ENCODE data around the gene SPIRE1. TPM values are rescaled to one million over a fixed set of nuclear protein-coding genes. Genes with fewer than 3 reads are reported as not detected.
"Not testable (repeated sequence)": the region's sequence is repeated elsewhere in the genome, so short reads cannot be mapped to it uniquely, and the experiment has no call there.

SPIRE1 gene
- total RNA-seq, 1 donor from 2014 or later, result 15.7 TPM

- TF ChIP-seq POLR2A (IDR thresholded peaks at IDR 0.05), result no peak
- no peak for TF ChIP-seq POLR2AphosphoS5 (IDR thresholded peaks at IDR 0.05; ENCODE audit: insufficient read depth in 1 of 2, low read depth in 1 of 2)
- TF ChIP-seq, protein P1, sequence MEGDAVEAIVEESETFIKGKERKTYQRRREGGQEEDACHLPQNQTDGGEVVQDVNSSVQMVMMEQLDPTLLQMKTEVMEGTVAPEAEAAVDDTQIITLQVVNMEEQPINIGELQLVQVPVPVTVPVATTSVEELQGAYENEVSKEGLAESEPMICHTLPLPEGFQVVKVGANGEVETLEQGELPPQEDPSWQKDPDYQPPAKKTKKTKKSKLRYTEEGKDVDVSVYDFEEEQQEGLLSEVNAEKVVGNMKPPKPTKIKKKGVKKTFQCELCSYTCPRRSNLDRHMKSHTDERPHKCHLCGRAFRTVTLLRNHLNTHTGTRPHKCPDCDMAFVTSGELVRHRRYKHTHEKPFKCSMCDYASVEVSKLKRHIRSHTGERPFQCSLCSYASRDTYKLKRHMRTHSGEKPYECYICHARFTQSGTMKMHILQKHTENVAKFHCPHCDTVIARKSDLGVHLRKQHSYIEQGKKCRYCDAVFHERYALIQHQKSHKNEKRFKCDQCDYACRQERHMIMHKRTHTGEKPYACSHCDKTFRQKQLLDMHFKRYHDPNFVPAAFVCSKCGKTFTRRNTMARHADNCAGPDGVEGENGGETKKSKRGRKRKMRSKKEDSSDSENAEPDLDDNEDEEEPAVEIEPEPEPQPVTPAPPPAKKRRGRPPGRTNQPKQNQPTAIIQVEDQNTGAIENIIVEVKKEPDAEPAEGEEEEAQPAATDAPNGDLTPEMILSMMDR (IDR thresholded peaks at IDR 0.05), result no peak
- H3K36me3 ChIP-seq, result peaks cover 0 to 8% of the 10 kb centered on the region in 2 donors
- no peaks in the 10 kb centered on the region for H3K9me3 ChIP-seq
- no peaks in the 10 kb centered on the region for H3K27me3 ChIP-seq
- intact Hi-C loops (cut with DNase I), result no loop called here
- DNase-seq (ENCODE audit: extremely low spot score in 2 of 2), result no peak
- no peaks in the 10 kb centered on the region for H3K4me1 ChIP-seq
- H3K27ac ChIP-seq, result no peak overlapping the region
- H3K4me3 ChIP-seq, result no peak overlapping the region
Observed at GRCh38 chr18:12497296-12497695, 160.6 kb downstream of the SPIRE1 start.

- no peak overlapping the region for H3K27ac ChIP-seq
- no peaks in the 10 kb centered on the region for H3K4me1 ChIP-seq
- no peak overlapping the region for H3K4me3 ChIP-seq
- TF ChIP-seq POLR2AphosphoS5 (IDR thresholded peaks at IDR 0.05; ENCODE audit: insufficient read depth in 1 of 2, low read depth in 1 of 2), result no peak
- TF ChIP-seq POLR2A (IDR thresholded peaks at IDR 0.05), result no peak
- no peak for DNase-seq (ENCODE audit: extremely low spot score in 2 of 2)
- intact Hi-C loops (cut with DNase I), result no loop called here
- H3K36me3 ChIP-seq, result peaks cover 0 to 17% of the 10 kb centered on the region in 2 donors
- H3K27me3 ChIP-seq, result no peaks in the 10 kb centered on the region
- H3K9me3 ChIP-seq, result no peaks in the 10 kb centered on the region
Observed at GRCh38 chr18:12492907-12493306, 165.0 kb downstream of the SPIRE1 start.

GRCh38 chr18:12491611-12492435 is 166.1 kb downstream of the SPIRE1 start:
- Histone ChIP-seq H3K27ac (no peak overlapping the region), H3K4me1 (no peaks in the 10 kb centered on the region), H3K4me3 (no peak overlapping the region), H3K36me3 (peaks cover 0 to 17% of the 10 kb centered on the region in 2 donors), H3K9me3 (no peaks in the 10 kb centered on the region), H3K27me3 (no peaks in the 10 kb centered on the region)
- intact Hi-C loops (cut with DNase I), result no loop called here
- DNase-seq (ENCODE audit: extremely low spot score in 2 of 2), result no peak
- TF ChIP-seq POLR2A (IDR thresholded peaks at IDR 0.05), result no peak
- TF ChIP-seq POLR2AphosphoS5 (IDR thresholded peaks at IDR 0.05; ENCODE audit: insufficient read depth in 1 of 2, low read depth in 1 of 2), result no peak
- TF ChIP-seq, protein P1 (IDR thresholded peaks at IDR 0.05), result no peak

GRCh38 chr18:12485479-12486105 is 172.3 kb downstream of the SPIRE1 start:
- Histone ChIP-seq H3K27me3 (no peaks in the 10 kb centered on the region), H3K9me3 (no peaks in the 10 kb centered on the region), H3K4me3 (no peak overlapping the region), H3K36me3 (no peaks in the 10 kb centered on the region), H3K4me1 (no peaks in the 10 kb centered on the region), H3K27ac (no peak overlapping the region)
- DNase-seq (ENCODE audit: extremely low spot score in 2 of 2), result no peak
- TF ChIP-seq, protein P1 (IDR thresholded peaks at IDR 0.05), result no peak
- no peak for TF ChIP-seq POLR2AphosphoS5 (IDR thresholded peaks at IDR 0.05; ENCODE audit: insufficient read depth in 1 of 2, low read depth in 1 of 2)
- no peak for TF ChIP-seq POLR2A (IDR thresholded peaks at IDR 0.05)
- intact Hi-C loops (cut with DNase I), result no loop called here

DNA sequence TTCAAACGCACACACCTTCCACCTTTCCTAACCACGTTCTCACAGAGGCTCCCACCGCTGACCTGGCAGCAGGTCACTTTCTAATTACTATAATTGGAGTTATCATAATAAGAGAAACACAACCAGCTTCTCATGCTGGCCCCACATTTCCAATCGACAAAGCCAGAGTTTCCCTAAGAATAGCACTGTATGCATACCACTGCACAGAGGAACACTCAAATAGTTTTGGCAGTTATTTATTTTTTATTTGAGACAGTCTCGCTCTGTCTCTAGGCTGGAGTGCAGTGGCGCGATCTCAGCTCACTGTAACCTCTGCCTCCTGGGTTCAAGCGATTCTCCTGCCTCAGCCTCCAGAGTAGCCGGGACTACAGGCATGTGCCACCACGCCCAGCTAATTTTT is 176.0 kb downstream of the SPIRE1 start:
- H3K9me3 ChIP-seq; DNase-seq (ENCODE audit: extremely low spot score in 2 of 2); H3K27me3 ChIP-seq; H3K4me3 ChIP-seq; intact Hi-C loops (cut with DNase I); H3K4me1 ChIP-seq; H3K27ac ChIP-seq: not testable (repeated sequence)
- peaks cover 0 to 14% of the 10 kb centered on the region in 2 donors for H3K36me3 ChIP-seq

- H3K27ac ChIP-seq, result no peak overlapping the region
- H3K4me3 ChIP-seq, result no peak overlapping the region
- H3K27me3 ChIP-seq, result no peaks in the 10 kb centered on the region
- TF ChIP-seq POLR2AphosphoS5 (IDR thresholded peaks at IDR 0.05; ENCODE audit: insufficient read depth in 1 of 2, low read depth in 1 of 2) (no peak), POLR2A (IDR thresholded peaks at IDR 0.05) (no peak)
- TF ChIP-seq, protein P1 (IDR thresholded peaks at IDR 0.05), result no peak
- no peak for DNase-seq (ENCODE audit: extremely low spot score in 2 of 2)
- intact Hi-C loops (cut with DNase I), result no loop called here
- peaks cover 0 to 14% of the 10 kb centered on the region in 2 donors for H3K36me3 ChIP-seq
- no peaks in the 10 kb centered on the region for H3K4me1 ChIP-seq
- no peaks in the 10 kb centered on the region for H3K9me3 ChIP-seq
Observed at GRCh38 chr18:12479982-12480381, 177.9 kb downstream of the SPIRE1 start.
